Measurements from ENCODE around the gene ADAMTSL1.

The ADAMTSL1 gene

DNA sequence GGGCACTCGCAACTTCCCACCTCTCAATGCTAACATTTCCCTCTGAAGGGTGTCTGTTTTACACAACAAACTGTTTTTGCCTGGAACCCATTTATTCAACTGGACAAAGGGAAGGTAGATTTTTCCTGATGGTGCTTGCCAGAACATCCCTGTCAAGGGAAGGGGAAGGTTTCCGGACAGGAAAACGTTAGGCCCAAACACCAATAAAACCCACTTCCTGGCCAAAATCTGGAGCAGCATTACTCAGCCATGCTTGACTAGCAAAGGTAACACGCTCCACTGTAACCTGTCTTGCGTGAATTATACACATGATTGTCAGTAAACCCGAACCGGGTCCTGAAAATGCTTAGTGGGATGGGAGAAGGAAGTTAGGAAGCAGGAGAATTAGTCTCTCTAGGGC lies 468.8 kb downstream of the ADAMTSL1 start:
- no peak for DNase-seq (ENCODE audit: low read depth)

DNA sequence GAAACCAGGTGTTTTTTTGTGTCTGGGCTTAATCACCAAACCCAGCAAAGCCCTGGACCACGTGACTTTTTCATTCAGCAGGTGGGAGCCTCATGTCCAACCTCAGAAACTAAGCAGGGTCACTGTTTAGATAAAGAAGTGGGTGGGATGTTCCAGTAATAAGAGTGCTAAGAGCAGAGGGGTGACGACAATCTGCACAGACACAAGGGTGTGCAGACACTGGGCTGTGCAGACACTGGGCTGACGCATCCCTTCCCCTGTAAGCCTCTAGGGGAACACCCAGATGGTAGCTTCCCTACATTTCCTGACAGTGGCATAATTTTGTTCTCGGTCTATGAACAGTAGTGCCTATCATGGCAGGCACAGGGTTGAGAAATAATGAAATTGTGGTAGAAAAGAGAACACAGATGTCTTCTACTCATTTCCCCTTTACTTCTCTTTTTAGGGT lies 474.0 kb downstream of the ADAMTSL1 start:
- no peak for DNase-seq (ENCODE audit: low read depth)

DNA sequence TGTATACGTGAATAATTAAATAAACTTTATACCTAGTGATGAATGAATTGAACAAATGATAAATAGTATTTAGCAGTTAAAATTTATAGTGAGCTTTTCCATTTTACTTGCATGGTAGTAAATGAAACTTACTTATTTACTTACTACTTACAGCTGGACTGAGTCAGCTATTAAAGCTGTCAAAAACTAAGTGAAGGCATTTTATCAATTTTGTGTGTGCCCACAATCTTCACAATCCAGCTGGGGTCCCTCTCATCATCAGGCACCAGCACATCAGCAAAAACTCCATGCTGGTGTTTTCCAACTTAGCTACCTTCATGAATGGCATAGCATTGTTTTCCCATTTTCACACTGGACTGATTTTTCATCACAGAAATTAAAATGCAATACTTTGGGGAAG lies 478.0 kb downstream of the ADAMTSL1 start:
- DNase-seq (ENCODE audit: low read depth), result no peak

GRCh38 chr9:18955626-18956025 lies 481.7 kb downstream of the ADAMTSL1 start:
- no peak for DNase-seq (ENCODE audit: low read depth)
